SK-N-SH (cell line): Measurements from ENCODE around the gene PPID.

Source experiments
- CHD2 ChIP-seq: fragments of 150-350 bp; IDR thresholded peaks from 2 replicates; pipeline ENCODE4 v1.6.1; 2018; ENCODE audit warnings: low read length; ENCODE audit not compliant: partially characterized antibody
- GATA2 ChIP-seq: sonication (generic); formaldehyde crosslinking; IDR thresholded peaks from 2 replicates; pipeline ENCODE4 v1.5.0; 2020; ENCODE audit warnings: mild to moderate bottlenecking, missing genetic modification reagents
- JUND ChIP-seq: IDR thresholded peaks from 2 replicates; pipeline ENCODE4 v1.4.0; 2012
- POLR2AphosphoS5 ChIP-seq: IDR thresholded peaks from 2 replicates; pipeline ENCODE4 v1.6.1; 2012; ENCODE audit warnings: low read depth, low read length
- RAD21 ChIP-seq: IDR thresholded peaks from 2 replicates; pipeline ENCODE4 v1.6.1; 2012; ENCODE audit warnings: mild to moderate bottlenecking, low read length
- RCOR1 ChIP-seq: fragments of 150-350 bp; IDR thresholded peaks from 2 replicates; pipeline ENCODE4 v1.6.1; 2017; ENCODE audit warnings: antibody characterized with exemption, low read length
- SIN3A ChIP-seq: IDR thresholded peaks from 2 replicates; pipeline ENCODE4 v1.6.1; 2012; ENCODE audit warnings: low read depth, mild to moderate bottlenecking, low read length, moderate library complexity, borderline replicate concordance
- TF ChIP-seq, protein P1 (sequence below): fragments of 200-600 bp; sonication (generic); IDR thresholded peaks from 2 replicates; pipeline ENCODE4 v1.6.1; 2017; ENCODE audit warnings: antibody characterized with exemption, mild to moderate bottlenecking, moderate library complexity
- TF ChIP-seq, protein P2 (sequence below): IDR thresholded peaks from 2 replicates; pipeline ENCODE4 v1.6.1; 2012; ENCODE audit warnings: mild to moderate bottlenecking, low read depth, low read length, moderate library complexity

DNA sequence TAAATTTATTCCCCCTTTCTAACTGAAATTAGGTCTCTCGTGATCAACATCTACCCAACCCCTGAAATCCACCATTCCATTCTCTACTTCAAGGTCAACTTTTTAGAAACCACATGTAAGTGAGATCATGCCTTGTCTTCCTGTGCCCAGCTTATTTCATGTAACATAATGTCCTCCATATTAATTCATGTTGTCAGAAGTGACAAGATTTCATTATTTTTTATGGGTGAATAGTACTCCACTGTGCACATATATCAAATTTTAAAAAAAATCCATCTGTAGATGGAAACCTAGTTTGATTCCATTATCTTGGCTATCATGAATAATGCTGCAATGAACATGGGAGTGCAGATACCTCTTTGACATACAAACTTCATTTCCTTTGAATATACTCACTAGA is 1.5 kb downstream of the PPID start:
- TF ChIP-seq, protein P1, sequence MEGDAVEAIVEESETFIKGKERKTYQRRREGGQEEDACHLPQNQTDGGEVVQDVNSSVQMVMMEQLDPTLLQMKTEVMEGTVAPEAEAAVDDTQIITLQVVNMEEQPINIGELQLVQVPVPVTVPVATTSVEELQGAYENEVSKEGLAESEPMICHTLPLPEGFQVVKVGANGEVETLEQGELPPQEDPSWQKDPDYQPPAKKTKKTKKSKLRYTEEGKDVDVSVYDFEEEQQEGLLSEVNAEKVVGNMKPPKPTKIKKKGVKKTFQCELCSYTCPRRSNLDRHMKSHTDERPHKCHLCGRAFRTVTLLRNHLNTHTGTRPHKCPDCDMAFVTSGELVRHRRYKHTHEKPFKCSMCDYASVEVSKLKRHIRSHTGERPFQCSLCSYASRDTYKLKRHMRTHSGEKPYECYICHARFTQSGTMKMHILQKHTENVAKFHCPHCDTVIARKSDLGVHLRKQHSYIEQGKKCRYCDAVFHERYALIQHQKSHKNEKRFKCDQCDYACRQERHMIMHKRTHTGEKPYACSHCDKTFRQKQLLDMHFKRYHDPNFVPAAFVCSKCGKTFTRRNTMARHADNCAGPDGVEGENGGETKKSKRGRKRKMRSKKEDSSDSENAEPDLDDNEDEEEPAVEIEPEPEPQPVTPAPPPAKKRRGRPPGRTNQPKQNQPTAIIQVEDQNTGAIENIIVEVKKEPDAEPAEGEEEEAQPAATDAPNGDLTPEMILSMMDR = no peak
- no peak for TF ChIP-seq POLR2AphosphoS5
- TF ChIP-seq, protein P2, sequence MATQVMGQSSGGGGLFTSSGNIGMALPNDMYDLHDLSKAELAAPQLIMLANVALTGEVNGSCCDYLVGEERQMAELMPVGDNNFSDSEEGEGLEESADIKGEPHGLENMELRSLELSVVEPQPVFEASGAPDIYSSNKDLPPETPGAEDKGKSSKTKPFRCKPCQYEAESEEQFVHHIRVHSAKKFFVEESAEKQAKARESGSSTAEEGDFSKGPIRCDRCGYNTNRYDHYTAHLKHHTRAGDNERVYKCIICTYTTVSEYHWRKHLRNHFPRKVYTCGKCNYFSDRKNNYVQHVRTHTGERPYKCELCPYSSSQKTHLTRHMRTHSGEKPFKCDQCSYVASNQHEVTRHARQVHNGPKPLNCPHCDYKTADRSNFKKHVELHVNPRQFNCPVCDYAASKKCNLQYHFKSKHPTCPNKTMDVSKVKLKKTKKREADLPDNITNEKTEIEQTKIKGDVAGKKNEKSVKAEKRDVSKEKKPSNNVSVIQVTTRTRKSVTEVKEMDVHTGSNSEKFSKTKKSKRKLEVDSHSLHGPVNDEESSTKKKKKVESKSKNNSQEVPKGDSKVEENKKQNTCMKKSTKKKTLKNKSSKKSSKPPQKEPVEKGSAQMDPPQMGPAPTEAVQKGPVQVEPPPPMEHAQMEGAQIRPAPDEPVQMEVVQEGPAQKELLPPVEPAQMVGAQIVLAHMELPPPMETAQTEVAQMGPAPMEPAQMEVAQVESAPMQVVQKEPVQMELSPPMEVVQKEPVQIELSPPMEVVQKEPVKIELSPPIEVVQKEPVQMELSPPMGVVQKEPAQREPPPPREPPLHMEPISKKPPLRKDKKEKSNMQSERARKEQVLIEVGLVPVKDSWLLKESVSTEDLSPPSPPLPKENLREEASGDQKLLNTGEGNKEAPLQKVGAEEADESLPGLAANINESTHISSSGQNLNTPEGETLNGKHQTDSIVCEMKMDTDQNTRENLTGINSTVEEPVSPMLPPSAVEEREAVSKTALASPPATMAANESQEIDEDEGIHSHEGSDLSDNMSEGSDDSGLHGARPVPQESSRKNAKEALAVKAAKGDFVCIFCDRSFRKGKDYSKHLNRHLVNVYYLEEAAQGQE = no peak
- no peak for TF ChIP-seq SIN3A
- no peak for TF ChIP-seq GATA2 (CRISPR knock-in tag)
- TF ChIP-seq RAD21 = no peak
- TF ChIP-seq RCOR1 = no peak
- no peak for TF ChIP-seq CHD2
- TF ChIP-seq JUND = no peak
